ENCODE data around the gene ALPG.
"Not testable (repeated sequence)": the region's sequence is repeated elsewhere in the genome, so short reads cannot be mapped to it uniquely, and the experiment has no call there.

ALPG gene

GRCh38 chr2:232447638-232448303 lies 41.1 kb downstream of the ALPG start:
- no peaks in the 10 kb centered on the region for H3K9me3 ChIP-seq (ENCODE audit: control insufficient read depth in 2 of 2, low read length in 2 of 2)
- peak overlapping the region in 1 of 2 donors; percentile 2 for H3K27ac ChIP-seq (ENCODE audit: low read depth in 2 of 2, low read length in 2 of 2)
- H3K4me3 ChIP-seq (ENCODE audit: low read length in 2 of 2), result no peak overlapping the region
- peaks cover 0 to 6% of the 10 kb centered on the region in 2 donors for H3K4me1 ChIP-seq (ENCODE audit: control insufficient read depth in 2 of 2, insufficient read depth in 2 of 2, low read length in 2 of 2)
- no peaks in the 10 kb centered on the region for H3K27me3 ChIP-seq (ENCODE audit: control insufficient read depth in 2 of 2, insufficient read depth in 2 of 2, low read length in 2 of 2)
- H3K36me3 ChIP-seq (ENCODE audit: control insufficient read depth in 2 of 2, insufficient read depth in 2 of 2, low read length in 2 of 2), result no peaks in the 10 kb centered on the region
- H3K9ac ChIP-seq (ENCODE audit: low read depth in 1 of 2, low read length in 2 of 2), result peak overlapping the region in 1 of 2 donors; percentile 17

DNA sequence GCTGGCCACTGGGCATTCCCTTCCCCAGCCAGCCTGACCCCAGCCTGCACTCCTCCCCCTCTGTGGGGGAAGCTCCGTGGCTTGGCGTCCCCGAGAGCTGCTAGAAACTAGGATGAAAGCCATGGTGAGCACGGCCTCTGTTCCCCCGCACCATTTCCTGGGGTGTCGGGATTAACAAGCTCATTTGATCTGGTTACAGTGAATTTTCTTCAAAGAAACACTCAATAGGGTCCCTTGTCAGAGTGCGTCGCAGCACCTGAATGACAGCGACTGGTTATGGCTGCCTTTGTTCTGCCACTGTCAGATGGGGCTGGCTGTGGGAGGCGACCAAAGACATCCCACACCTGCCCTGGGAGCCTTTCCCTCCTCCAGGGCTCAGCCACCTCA lies 41.7 kb downstream of the ALPG start:
- Histone ChIP-seq H3K27me3 (ENCODE audit: control insufficient read depth in 2 of 2, insufficient read depth in 2 of 2, low read length in 2 of 2) (no peaks in the 10 kb centered on the region), H3K27ac (ENCODE audit: low read depth in 2 of 2, low read length in 2 of 2) (peak overlapping the region in 1 of 2 donors; percentile 2), H3K4me3 (ENCODE audit: low read length in 2 of 2) (no peak overlapping the region), H3K36me3 (ENCODE audit: control insufficient read depth in 2 of 2, insufficient read depth in 2 of 2, low read length in 2 of 2) (no peaks in the 10 kb centered on the region), H3K9me3 (ENCODE audit: control insufficient read depth in 2 of 2, low read length in 2 of 2) (no peaks in the 10 kb centered on the region), H3K4me1 (ENCODE audit: control insufficient read depth in 2 of 2, insufficient read depth in 2 of 2, low read length in 2 of 2) (peaks cover 0 to 6% of the 10 kb centered on the region in 2 donors), H3K9ac (ENCODE audit: low read depth in 1 of 2, low read length in 2 of 2) (peak overlapping the region in 1 of 2 donors; percentile 17)

GRCh38 chr2:232449964-232450363 lies 43.3 kb downstream of the ALPG start:
- no peaks in the 10 kb centered on the region for H3K27me3 ChIP-seq (ENCODE audit: control insufficient read depth in 2 of 2, insufficient read depth in 2 of 2, low read length in 2 of 2)
- H3K36me3 ChIP-seq (ENCODE audit: control insufficient read depth in 2 of 2, insufficient read depth in 2 of 2, low read length in 2 of 2), result no peaks in the 10 kb centered on the region
- H3K9ac ChIP-seq (ENCODE audit: low read depth in 1 of 2, low read length in 2 of 2), result no peak overlapping the region
- no peaks in the 10 kb centered on the region for H3K9me3 ChIP-seq (ENCODE audit: control insufficient read depth in 2 of 2, low read length in 2 of 2)
- H3K4me3 ChIP-seq (ENCODE audit: low read length in 2 of 2), result no peak overlapping the region
- peaks cover 0 to 6% of the 10 kb centered on the region in 2 donors for H3K4me1 ChIP-seq (ENCODE audit: control insufficient read depth in 2 of 2, insufficient read depth in 2 of 2, low read length in 2 of 2)
- H3K27ac ChIP-seq (ENCODE audit: low read depth in 2 of 2, low read length in 2 of 2), result no peak overlapping the region

DNA sequence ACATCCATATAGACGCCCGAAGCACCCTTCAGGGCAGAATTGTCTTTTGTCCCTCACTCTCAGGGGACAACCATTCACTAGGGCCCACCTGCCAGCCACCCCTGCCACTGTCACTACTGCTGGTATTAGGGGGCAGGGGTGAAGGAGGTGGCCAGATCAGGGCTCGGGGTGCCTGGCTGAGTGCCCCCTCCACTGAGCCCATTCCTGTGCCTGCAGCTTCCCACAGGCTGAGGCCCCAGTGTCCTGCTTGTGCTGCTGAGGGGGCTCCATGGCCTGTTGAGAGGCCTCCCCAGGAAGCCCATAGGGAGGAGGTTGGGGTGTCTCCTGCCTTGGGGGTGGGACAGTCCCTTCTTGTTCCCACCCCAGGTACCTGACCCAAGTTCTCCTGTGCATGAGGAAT lies 45.0 kb downstream of the ALPG start:
- H3K36me3 ChIP-seq (ENCODE audit: control insufficient read depth in 2 of 2, insufficient read depth in 2 of 2, low read length in 2 of 2); H3K27ac ChIP-seq (ENCODE audit: low read depth in 2 of 2, low read length in 2 of 2); H3K9ac ChIP-seq (ENCODE audit: low read depth in 1 of 2, low read length in 2 of 2); H3K4me3 ChIP-seq (ENCODE audit: low read length in 2 of 2); H3K27me3 ChIP-seq (ENCODE audit: control insufficient read depth in 2 of 2, insufficient read depth in 2 of 2, low read length in 2 of 2); H3K9me3 ChIP-seq (ENCODE audit: control insufficient read depth in 2 of 2, low read length in 2 of 2): not testable (repeated sequence)
- peaks cover 7 to 19% of the 10 kb centered on the region in 2 donors for H3K4me1 ChIP-seq (ENCODE audit: control insufficient read depth in 2 of 2, insufficient read depth in 2 of 2, low read length in 2 of 2)

- H3K4me3 ChIP-seq (ENCODE audit: low read length in 2 of 2), result no peak overlapping the region
- no peak overlapping the region for H3K27ac ChIP-seq (ENCODE audit: low read depth in 2 of 2, low read length in 2 of 2)
- H3K27me3 ChIP-seq (ENCODE audit: control insufficient read depth in 2 of 2, insufficient read depth in 2 of 2, low read length in 2 of 2), result no peaks in the 10 kb centered on the region
- no peaks in the 10 kb centered on the region for H3K9me3 ChIP-seq (ENCODE audit: control insufficient read depth in 2 of 2, low read length in 2 of 2)
- H3K9ac ChIP-seq (ENCODE audit: low read depth in 1 of 2, low read length in 2 of 2), result no peak overlapping the region
- H3K4me1 ChIP-seq (ENCODE audit: control insufficient read depth in 2 of 2, insufficient read depth in 2 of 2, low read length in 2 of 2), result peaks cover 7 to 15% of the 10 kb centered on the region in 2 donors
- H3K36me3 ChIP-seq (ENCODE audit: control insufficient read depth in 2 of 2, insufficient read depth in 2 of 2, low read length in 2 of 2), result no peaks in the 10 kb centered on the region
Observed at GRCh38 chr2:232454630-232455029, 48.0 kb downstream of the ALPG start.

DNA sequence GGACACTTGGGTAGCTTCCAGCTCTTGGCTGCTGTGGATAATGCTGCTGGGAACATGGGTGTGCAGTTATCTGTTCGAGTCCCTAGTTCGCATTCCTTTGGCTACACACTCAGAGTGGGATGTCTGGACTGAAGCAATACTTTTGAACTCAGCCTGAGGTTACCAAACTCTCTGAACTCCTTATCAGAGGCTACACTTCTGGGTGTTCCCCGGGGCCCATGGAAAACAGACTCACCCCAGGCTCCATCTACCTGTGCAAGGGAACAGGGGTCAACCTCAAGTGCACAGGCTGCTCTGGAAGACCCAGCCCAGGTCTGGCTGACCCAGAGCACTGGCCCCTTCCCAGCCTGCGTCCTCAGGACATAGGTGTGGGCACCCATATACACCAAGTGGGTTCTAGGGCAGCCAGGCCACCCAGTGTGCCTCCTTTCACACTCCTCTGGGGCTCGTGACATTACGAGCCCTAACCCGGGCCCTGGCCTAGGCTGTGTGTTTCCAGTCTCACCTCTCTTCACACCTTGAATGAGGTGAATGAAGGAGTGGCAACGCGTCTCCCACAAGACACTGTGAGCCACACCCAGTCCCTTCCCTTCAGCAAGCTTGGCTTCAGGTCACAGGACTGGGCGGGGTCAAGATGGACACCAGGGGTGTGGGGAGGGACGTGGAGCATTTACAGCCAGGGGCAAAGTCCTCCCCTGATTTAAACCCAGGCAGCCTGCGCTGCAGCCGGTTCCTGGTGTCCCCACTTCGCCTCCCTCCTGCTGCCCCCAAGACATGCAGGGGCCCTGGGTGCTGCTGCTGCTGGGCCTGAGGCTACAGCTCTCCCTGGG lies 49.0 kb downstream of the ALPG start, which contains the start of gene ALPI:
Gene ALPI, plus strand, starts transcription at position 728 of the 830 bp plus-strand sequence. Its CDS starts 47 bp downstream, at position 775.
- Histone ChIP-seq H3K36me3 (ENCODE audit: control insufficient read depth in 2 of 2, insufficient read depth in 2 of 2, low read length in 2 of 2) (no peaks in the 10 kb centered on the region), H3K9me3 (ENCODE audit: control insufficient read depth in 2 of 2, low read length in 2 of 2) (no peaks in the 10 kb centered on the region), H3K27ac (ENCODE audit: low read depth in 2 of 2, low read length in 2 of 2) (peak within 1 kb of the TSS; percentile 61 to 72), H3K27me3 (ENCODE audit: control insufficient read depth in 2 of 2, insufficient read depth in 2 of 2, low read length in 2 of 2) (no peaks in the 10 kb centered on the region), H3K4me3 (ENCODE audit: low read length in 2 of 2) (peak within 1 kb of the TSS; percentile 44 to 47), H3K4me1 (ENCODE audit: control insufficient read depth in 2 of 2, insufficient read depth in 2 of 2, low read length in 2 of 2) (peaks cover 7 to 15% of the 10 kb centered on the region in 2 donors), H3K9ac (ENCODE audit: low read depth in 1 of 2, low read length in 2 of 2) (peak within 1 kb of the TSS in 1 of 2 donors; percentile 56)

- Histone ChIP-seq H3K4me1 (ENCODE audit: control insufficient read depth in 2 of 2, insufficient read depth in 2 of 2, low read length in 2 of 2) (peaks cover 7 to 15% of the 10 kb centered on the region in 2 donors), H3K4me3 (ENCODE audit: low read length in 2 of 2) (peak overlapping the region; percentile 44 to 47), H3K9ac (ENCODE audit: low read depth in 1 of 2, low read length in 2 of 2) (peak overlapping the region in 1 of 2 donors; percentile 56), H3K9me3 (ENCODE audit: control insufficient read depth in 2 of 2, low read length in 2 of 2) (no peaks in the 10 kb centered on the region), H3K36me3 (ENCODE audit: control insufficient read depth in 2 of 2, insufficient read depth in 2 of 2, low read length in 2 of 2) (no peaks in the 10 kb centered on the region), H3K27ac (ENCODE audit: low read depth in 2 of 2, low read length in 2 of 2) (peak overlapping the region; percentile 42 to 56), H3K27me3 (ENCODE audit: control insufficient read depth in 2 of 2, insufficient read depth in 2 of 2, low read length in 2 of 2) (no peaks in the 10 kb centered on the region)
Observed at GRCh38 chr2:232456296-232457120, 49.9 kb downstream of the ALPG start.

GRCh38 chr2:232457121-232458011 lies 50.7 kb downstream of the ALPG start:
- Histone ChIP-seq H3K9me3 (ENCODE audit: control insufficient read depth in 2 of 2, low read length in 2 of 2) (no peaks in the 10 kb centered on the region), H3K4me1 (ENCODE audit: control insufficient read depth in 2 of 2, insufficient read depth in 2 of 2, low read length in 2 of 2) (peaks cover 7 to 15% of the 10 kb centered on the region in 2 donors), H3K4me3 (ENCODE audit: low read length in 2 of 2) (no peak overlapping the region), H3K36me3 (ENCODE audit: control insufficient read depth in 2 of 2, insufficient read depth in 2 of 2, low read length in 2 of 2) (no peaks in the 10 kb centered on the region), H3K27me3 (ENCODE audit: control insufficient read depth in 2 of 2, insufficient read depth in 2 of 2, low read length in 2 of 2) (no peaks in the 10 kb centered on the region), H3K9ac (ENCODE audit: low read depth in 1 of 2, low read length in 2 of 2) (no peak overlapping the region), H3K27ac (ENCODE audit: low read depth in 2 of 2, low read length in 2 of 2) (no peak overlapping the region)

GRCh38 chr2:232458051-232458660 lies 51.5 kb downstream of the ALPG start:
- Histone ChIP-seq H3K4me1 (ENCODE audit: control insufficient read depth in 2 of 2, insufficient read depth in 2 of 2, low read length in 2 of 2) (peaks cover 7 to 15% of the 10 kb centered on the region in 2 donors), H3K9me3 (ENCODE audit: control insufficient read depth in 2 of 2, low read length in 2 of 2) (no peaks in the 10 kb centered on the region), H3K36me3 (ENCODE audit: control insufficient read depth in 2 of 2, insufficient read depth in 2 of 2, low read length in 2 of 2) (no peaks in the 10 kb centered on the region), H3K27me3 (ENCODE audit: control insufficient read depth in 2 of 2, insufficient read depth in 2 of 2, low read length in 2 of 2) (no peaks in the 10 kb centered on the region), H3K27ac (ENCODE audit: low read depth in 2 of 2, low read length in 2 of 2) (no peak overlapping the region), H3K4me3 (ENCODE audit: low read length in 2 of 2) (no peak overlapping the region), H3K9ac (ENCODE audit: low read depth in 1 of 2, low read length in 2 of 2) (no peak overlapping the region)

All from mucosa of rectum (tissue), 2 donors.